ENCODE data around the gene NAA10. TPM values are rescaled to one million over a fixed set of nuclear protein-coding genes. Genes with fewer than 3 reads are reported as not detected.

Gene NAA10
- total RNA-seq, 6 donors from 2014 or later = 30.7 to 116 (median 76.2) TPM

DNA sequence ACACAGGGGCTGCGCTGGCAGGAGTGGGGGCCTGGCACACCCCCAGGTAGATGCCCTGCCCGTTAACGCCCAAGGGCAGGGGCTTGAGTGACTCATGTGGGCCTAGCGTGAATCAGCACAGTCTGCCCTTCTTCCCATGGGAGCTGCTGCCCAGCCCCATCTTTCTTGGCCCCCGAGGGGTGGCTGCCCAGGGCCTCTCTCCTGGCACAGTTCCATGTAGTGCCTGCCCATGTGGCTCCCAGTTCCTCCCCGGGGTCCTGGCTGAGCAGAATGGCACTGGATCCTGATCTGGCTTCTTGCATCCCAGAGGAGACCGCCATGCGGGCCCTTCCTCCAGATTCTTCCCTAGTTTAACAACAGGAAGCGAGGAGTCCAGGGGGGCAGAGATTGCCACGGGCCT lies 32.5 kb downstream of the NAA10 start:
- Histone ChIP-seq H3K27me3 (no peaks in the 10 kb centered on the region), H3K4me3 (no peak overlapping the region), H3K27ac (no peak overlapping the region), H3K9me3 (no peaks in the 10 kb centered on the region), H3K36me3 (no peaks in the 10 kb centered on the region), H3K4me1 (peaks cover 3 to 35% (median 17%) of the 10 kb centered on the region in 4 donors)
- ATAC-seq (ENCODE audit: low FRiP score in 2 of 2) (no peak), DNase-seq (no peak)
- TF ChIP-seq POLR2AphosphoS5 (IDR thresholded peaks at IDR 0.05) = no peak
- TF ChIP-seq, protein P1, sequence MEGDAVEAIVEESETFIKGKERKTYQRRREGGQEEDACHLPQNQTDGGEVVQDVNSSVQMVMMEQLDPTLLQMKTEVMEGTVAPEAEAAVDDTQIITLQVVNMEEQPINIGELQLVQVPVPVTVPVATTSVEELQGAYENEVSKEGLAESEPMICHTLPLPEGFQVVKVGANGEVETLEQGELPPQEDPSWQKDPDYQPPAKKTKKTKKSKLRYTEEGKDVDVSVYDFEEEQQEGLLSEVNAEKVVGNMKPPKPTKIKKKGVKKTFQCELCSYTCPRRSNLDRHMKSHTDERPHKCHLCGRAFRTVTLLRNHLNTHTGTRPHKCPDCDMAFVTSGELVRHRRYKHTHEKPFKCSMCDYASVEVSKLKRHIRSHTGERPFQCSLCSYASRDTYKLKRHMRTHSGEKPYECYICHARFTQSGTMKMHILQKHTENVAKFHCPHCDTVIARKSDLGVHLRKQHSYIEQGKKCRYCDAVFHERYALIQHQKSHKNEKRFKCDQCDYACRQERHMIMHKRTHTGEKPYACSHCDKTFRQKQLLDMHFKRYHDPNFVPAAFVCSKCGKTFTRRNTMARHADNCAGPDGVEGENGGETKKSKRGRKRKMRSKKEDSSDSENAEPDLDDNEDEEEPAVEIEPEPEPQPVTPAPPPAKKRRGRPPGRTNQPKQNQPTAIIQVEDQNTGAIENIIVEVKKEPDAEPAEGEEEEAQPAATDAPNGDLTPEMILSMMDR (IDR thresholded peaks at IDR 0.05) = no peak
- no peak for TF ChIP-seq POLR2A (IDR thresholded peaks at IDR 0.05)
- no peak for TF ChIP-seq EP300 (IDR thresholded peaks at IDR 0.05)
- 68% methylated on average over 10 of the region's 10 CpGs; no CpG with 5 or more reads in 1 of the 2 donors for WGBS, 2 donors

- DNase-seq = no peak
- Histone ChIP-seq H3K9me3 (no peaks in the 10 kb centered on the region), H3K27me3 (no peaks in the 10 kb centered on the region), H3K4me1 (peaks cover 3 to 35% (median 17%) of the 10 kb centered on the region in 4 donors), H3K36me3 (no peaks in the 10 kb centered on the region), H3K27ac (no peak overlapping the region), H3K4me3 (no peak overlapping the region)
- no peak for ATAC-seq (ENCODE audit: low FRiP score in 2 of 2)
- 55 to 59% methylated on average over 8 of the region's 8 CpGs for WGBS, 2 donors
- TF ChIP-seq EP300 (IDR thresholded peaks at IDR 0.05) (no peak), POLR2AphosphoS5 (IDR thresholded peaks at IDR 0.05) (no peak), POLR2A (IDR thresholded peaks at IDR 0.05) (no peak)
- TF ChIP-seq, protein P1 (IDR thresholded peaks at IDR 0.05) = no peak
These were observed 33.1 kb downstream of the NAA10 start for GRCh38 chrX:153901753-153902140.

GRCh38 chrX:153900831-153901752 lies 33.7 kb downstream of the NAA10 start:
- Histone ChIP-seq H3K9me3 (no peaks in the 10 kb centered on the region), H3K4me3 (no peak overlapping the region), H3K27me3 (no peaks in the 10 kb centered on the region), H3K27ac (peak overlapping the region in 2 of 4 donors; percentile 32 to 46), H3K36me3 (no peaks in the 10 kb centered on the region), H3K4me1 (peaks cover 3 to 35% (median 17%) of the 10 kb centered on the region in 4 donors)
- 21 to 54% methylated on average over 26 of the region's 26 CpGs for WGBS, 2 donors
- DNase-seq = peak in 1 of 2 donors; percentile 64
- peak; percentile 20 to 88 for ATAC-seq (ENCODE audit: low FRiP score in 2 of 2)
- no peak for TF ChIP-seq POLR2A (IDR thresholded peaks at IDR 0.05)

DNA sequence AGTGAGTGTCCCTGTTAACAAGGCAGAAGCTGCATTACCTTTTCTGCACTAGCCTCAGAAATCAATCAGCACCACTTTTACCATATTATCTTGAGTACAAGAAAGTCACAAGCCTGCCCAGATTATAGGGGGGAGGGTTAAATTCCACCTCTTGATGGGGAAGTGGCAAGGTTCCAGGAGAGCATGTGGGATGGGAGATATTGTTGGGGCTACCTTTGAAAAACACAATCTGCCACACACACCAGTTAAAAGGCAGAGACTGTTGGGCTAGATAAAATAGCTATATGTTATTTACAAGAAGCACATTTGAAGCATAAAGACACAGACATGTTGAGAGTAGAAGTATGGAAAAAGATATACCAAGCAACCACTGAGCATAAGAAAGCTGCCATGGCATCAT lies 36.9 kb downstream of the NAA10 start:
- Histone ChIP-seq H3K36me3 (no peaks in the 10 kb centered on the region), H3K4me3 (no peak overlapping the region), H3K4me1 (peaks cover 3 to 11% (median 6%) of the 10 kb centered on the region in 4 donors), H3K27ac (no peak overlapping the region), H3K27me3 (no peaks in the 10 kb centered on the region), H3K9me3 (peaks cover 0 to 6% (median 0%) of the 10 kb centered on the region in 4 donors)
- DNase-seq (no peak), ATAC-seq (ENCODE audit: low FRiP score in 2 of 2) (no peak)
- no peak for TF ChIP-seq POLR2A (IDR thresholded peaks at IDR 0.05)
- no peak for TF ChIP-seq EP300 (IDR thresholded peaks at IDR 0.05)
- TF ChIP-seq, protein P1 (IDR thresholded peaks at IDR 0.05) = no peak
- no peak for TF ChIP-seq POLR2AphosphoS5 (IDR thresholded peaks at IDR 0.05)

GRCh38 chrX:153889123-153889522 lies 45.7 kb downstream of the NAA10 start:
- ATAC-seq (ENCODE audit: low FRiP score in 2 of 2) = no peak
- Histone ChIP-seq H3K9me3 (no peaks in the 10 kb centered on the region), H3K27ac (no peak overlapping the region), H3K27me3 (peaks cover 0 to 26% (median 3%) of the 10 kb centered on the region in 4 donors), H3K4me3 (no peak overlapping the region), H3K36me3 (no peaks in the 10 kb centered on the region), H3K4me1 (peaks cover 0 to 14% (median 3%) of the 10 kb centered on the region in 4 donors)
- TF ChIP-seq EP300 (IDR thresholded peaks at IDR 0.05) = no peak
- no peak for TF ChIP-seq POLR2AphosphoS5 (IDR thresholded peaks at IDR 0.05)
- no peak for TF ChIP-seq POLR2A (IDR thresholded peaks at IDR 0.05)
- TF ChIP-seq, protein P1 (IDR thresholded peaks at IDR 0.05) = no peak
- 89 to 92% methylated on average over 6 of the region's 6 CpGs for WGBS, 2 donors
- DNase-seq = no peak
